GM12875 (cell line): ENCODE data around the gene NDUFAF4.

Experiments used
- H3K4me3 ChIP-seq: one replicate; pipeline ENCODE4 v1.5.1; 2011; ENCODE audit warnings: low read depth, low read length, control low read depth
- TF ChIP-seq, protein P1 (sequence below): IDR thresholded peaks from 2 replicates; pipeline ENCODE4 v1.5.1; 2011; ENCODE audit warnings: low read depth, mild to moderate bottlenecking, control low read depth, inconsistent platforms, low read length, moderate library complexity, borderline replicate concordance; ENCODE audit not compliant: insufficient read depth

NDUFAF4 gene

DNA sequence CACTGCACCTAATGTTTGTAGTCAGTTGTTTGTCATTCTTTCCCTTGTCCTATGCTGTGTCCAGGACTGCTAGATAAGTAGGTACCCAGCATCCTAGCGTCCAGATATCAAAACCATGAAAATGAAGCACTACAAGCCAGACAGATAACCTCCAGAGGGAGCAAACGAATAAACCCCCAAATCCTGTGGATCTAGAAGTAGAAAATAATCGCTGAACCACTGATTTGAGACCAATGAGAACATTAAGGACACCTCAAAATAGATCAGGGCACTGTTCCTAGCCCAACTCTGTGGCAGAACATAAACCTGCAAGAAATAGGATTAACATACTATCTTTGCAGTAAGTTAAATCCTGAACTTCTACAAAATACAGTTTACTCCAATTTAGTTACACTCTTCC is 25.7 kb upstream of the NDUFAF4 start:
- TF ChIP-seq, protein P1, sequence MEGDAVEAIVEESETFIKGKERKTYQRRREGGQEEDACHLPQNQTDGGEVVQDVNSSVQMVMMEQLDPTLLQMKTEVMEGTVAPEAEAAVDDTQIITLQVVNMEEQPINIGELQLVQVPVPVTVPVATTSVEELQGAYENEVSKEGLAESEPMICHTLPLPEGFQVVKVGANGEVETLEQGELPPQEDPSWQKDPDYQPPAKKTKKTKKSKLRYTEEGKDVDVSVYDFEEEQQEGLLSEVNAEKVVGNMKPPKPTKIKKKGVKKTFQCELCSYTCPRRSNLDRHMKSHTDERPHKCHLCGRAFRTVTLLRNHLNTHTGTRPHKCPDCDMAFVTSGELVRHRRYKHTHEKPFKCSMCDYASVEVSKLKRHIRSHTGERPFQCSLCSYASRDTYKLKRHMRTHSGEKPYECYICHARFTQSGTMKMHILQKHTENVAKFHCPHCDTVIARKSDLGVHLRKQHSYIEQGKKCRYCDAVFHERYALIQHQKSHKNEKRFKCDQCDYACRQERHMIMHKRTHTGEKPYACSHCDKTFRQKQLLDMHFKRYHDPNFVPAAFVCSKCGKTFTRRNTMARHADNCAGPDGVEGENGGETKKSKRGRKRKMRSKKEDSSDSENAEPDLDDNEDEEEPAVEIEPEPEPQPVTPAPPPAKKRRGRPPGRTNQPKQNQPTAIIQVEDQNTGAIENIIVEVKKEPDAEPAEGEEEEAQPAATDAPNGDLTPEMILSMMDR, result no peak
- H3K4me3 ChIP-seq, result no peak overlapping the region

DNA sequence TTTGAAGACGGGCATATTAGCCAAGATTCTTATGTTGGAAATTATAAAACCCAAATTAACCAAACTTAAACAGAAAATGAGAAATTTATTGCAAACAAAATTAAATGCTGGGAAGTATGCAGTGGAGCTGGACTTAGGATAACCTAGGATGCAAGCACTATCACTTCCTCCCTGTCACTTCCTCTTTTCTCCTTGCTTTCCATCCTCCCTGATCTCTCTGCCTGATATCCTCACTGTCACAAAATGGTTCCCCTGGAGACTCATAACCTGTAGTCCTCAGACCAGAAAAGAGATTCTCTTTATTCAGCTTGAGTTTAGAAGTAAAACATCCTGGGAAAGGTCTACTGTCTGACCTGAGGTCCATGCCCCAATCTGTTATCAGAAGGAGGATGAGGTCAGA is 19.4 kb upstream of the NDUFAF4 start:
- TF ChIP-seq, protein P1, result no peak
- no peak overlapping the region for H3K4me3 ChIP-seq

DNA sequence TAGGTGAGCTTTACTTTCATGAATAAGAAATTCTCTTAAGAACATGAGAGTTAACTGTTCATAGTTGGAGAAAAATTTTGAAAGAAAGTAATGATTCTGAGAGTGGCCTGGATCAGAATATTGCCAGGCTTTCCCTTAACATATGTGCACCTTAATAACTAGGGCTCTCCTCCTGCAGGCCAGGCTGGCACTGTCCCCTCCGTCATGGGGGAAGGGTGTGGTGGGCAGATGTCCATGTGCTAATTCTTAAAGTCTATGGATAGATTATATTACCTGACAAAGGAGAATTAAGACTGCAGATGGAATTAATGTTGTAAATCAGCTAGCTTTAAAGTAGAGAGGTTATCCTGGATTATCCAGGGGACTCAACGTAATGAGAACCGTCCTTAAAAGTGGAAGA is 15.9 kb upstream of the NDUFAF4 start:
- TF ChIP-seq, protein P1, result no peak
- no peak overlapping the region for H3K4me3 ChIP-seq

DNA sequence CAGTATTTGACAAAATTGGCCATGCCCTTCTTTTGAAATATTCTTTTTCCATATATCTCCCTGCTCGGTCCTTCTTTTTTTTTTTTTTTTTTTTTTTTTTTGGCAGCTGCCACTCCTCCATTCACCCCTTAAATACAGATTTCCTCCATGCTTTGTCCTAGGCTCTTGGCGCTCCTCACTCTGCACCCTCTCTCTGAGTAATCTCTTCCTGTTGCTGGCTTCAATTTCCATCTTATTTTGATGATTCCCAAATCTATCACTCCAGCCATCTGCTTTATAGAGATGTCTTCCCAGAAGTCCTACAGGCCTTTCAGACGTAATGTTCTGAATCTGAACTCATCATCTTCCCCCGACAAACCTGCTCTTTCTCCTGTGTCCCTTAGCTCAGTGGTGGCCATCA is 14.1 kb upstream of the NDUFAF4 start:
- H3K4me3 ChIP-seq, result no peak overlapping the region
- TF ChIP-seq, protein P1, result no peak

DNA sequence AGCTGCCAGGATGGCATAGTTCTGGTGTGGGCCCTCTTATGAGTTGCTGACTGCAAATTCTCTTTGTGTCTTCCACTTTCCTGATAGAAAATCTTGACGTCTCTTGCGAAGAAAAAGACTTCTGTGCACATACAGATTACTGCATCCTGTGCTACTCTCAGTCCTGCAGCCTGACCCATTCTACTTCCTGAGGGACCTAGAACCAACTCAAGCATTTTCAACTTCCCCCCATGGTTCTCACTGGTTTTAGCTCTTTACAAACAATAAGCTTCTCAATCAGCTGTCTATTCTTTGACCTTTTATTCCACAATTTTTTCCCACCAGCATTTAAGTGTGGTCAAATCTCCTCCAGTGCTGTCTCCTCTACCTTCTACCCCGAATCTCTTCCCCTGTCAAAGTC is 13.5 kb upstream of the NDUFAF4 start:
- TF ChIP-seq, protein P1, result no peak
- H3K4me3 ChIP-seq, result no peak overlapping the region

DNA sequence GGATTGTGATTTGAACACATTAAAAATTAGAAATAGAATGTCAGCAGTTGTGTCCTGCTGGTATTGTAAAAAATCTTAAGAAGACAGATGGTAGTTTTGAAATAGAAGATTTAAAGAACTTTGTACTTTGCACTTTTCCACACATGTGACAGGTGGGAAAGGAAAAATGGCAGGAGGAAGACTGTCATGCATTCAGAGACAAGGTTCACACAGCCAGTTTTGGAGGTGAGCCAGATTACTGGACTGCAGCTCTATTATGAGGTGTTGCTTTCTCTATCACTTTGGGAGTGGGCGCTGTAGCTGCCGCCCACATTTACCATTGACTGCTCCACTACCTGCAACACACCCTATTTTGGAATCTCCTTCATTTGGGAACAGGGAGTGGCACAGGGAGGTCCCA is 12.1 kb upstream of the NDUFAF4 start:
- TF ChIP-seq, protein P1, result no peak
- H3K4me3 ChIP-seq, result no peak overlapping the region

DNA sequence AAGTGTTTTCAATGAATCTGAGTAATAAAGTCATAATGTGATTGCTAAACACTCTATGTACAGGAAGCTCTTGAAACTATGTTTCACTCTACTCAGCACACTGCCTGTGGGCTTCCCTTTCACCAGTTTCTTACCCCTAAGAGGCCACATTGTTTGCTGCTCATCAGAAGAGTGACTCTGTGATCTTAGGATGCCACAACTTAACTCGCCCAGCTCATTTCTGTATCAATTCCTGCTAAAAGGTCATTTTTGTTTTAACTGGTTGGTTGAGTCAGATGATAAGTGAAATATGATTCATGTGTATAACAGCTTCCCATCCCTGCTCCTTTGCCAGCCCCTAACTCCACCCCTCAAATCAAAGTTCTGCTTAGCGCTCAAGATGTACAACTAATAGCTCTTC is 9.8 kb upstream of the NDUFAF4 start:
- no peak overlapping the region for H3K4me3 ChIP-seq
- TF ChIP-seq, protein P1, result no peak
